CD4-positive, alpha-beta T cell treated with Interleukin-17A for 1 hour (primary cell): ENCODE measurements around the gene CHRFAM7A.
"Not testable (repeated sequence)": the region's sequence is repeated elsewhere in the genome, so short reads cannot be mapped to it uniquely, and the experiment has no call there.

Experiments used
- DNase-seq: peaks from one replicate; pipeline ENCODE4 v3.0.0-alpha.2; 2020

Gene CHRFAM7A

DNA sequence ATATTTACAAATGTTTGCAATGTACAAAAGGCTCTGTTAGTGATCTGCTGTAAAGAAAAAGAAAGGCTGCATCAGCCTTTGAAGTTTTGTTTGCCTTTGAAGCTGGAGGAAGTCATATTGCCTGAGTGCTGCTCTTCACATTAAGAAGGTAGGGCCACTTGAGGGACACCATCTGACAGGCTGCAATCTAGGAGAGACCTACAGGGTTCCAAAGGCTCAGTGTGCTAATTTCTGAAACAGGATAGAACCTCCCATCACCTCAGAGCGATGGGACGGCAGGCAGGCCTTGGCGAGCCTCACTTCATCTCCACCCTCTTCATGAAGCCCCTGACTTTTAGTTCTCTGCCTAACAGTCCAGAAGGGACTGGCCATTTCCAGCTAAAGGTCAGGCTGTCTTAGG is 77.6 kb downstream of the CHRFAM7A start:
- not testable (repeated sequence) for DNase-seq

DNA sequence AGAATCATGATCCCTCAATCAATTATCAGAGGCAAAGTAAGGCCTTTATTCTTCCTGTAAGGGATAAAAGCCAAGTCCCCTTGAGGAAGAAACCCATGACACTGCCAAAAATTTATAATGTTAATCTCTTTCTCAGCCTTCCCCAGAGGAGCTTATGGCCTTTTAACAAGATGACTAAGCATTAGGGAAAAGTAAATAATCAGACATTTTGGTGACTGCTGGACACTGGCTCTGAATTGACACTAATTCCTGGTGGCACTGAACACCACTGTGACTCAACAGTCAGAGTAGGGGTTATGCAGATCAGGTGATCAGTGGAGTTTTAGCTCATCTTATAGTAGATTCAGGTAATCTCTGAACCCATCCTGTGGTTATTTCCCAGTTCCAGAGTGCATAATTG is 82.8 kb downstream of the CHRFAM7A start:
- not testable (repeated sequence) for DNase-seq
